Calu3 (cell line): ENCODE data around the gene COL21A1. TPM values are rescaled to one million over a fixed set of nuclear protein-coding genes. Genes with fewer than 3 reads are reported as not detected.

Experiments
- BruUV-seq: library from RNA; stranded (reverse); fragments of 400-500 nt; replicated peaks from 2 replicates; lab custom pipeline; 2021; lab: Mats Ljungman, UMichigan
- CTCF ChIA-PET: fragments of 300-600 bp; sonication (Branson Sonifier 250); formaldehyde crosslinking; loops from one replicate; lab custom pipeline; 2022; ENCODE audit warnings: antibody characterized with exemption; lab: Charles Lee
- DNase-seq: peaks from one replicate; pipeline ENCODE4 v3.0.0; 2022
- H3K27ac Mint-ChIP-seq: one replicate; pipeline ENCODE4 v1.8.0; 2022; ENCODE audit warnings: mixed read lengths; ENCODE audit not compliant: unreplicated experiment
- H3K27me3 Mint-ChIP-seq: one replicate; pipeline ENCODE4 v1.8.0; 2022; ENCODE audit warnings: mixed read lengths; ENCODE audit not compliant: unreplicated experiment
- H3K36me3 Mint-ChIP-seq: one replicate; pipeline ENCODE4 v1.8.0; 2022; ENCODE audit warnings: mild to moderate bottlenecking, moderate library complexity, mixed read lengths; ENCODE audit not compliant: insufficient read depth, unreplicated experiment
- H3K4me1 Mint-ChIP-seq: one replicate; pipeline ENCODE4 v1.8.0; 2022; ENCODE audit warnings: mild to moderate bottlenecking, low read depth, mixed read lengths; ENCODE audit not compliant: unreplicated experiment
- H3K4me3 Mint-ChIP-seq: one replicate; pipeline ENCODE4 v1.8.0; 2022; ENCODE audit warnings: mild to moderate bottlenecking, low read depth, moderate library complexity, mixed read lengths; ENCODE audit not compliant: unreplicated experiment
- H3K9me3 Mint-ChIP-seq: one replicate; pipeline ENCODE4 v1.8.0; 2022; ENCODE audit warnings: low read depth, mixed read lengths; ENCODE audit not compliant: unreplicated experiment
- intact Hi-C: fragments of 100-400 bp; cut with micrococcal nuclease; formaldehyde crosslinking; loops from one replicate; pipeline ENCODE4 v1.10.0; 2022; ENCODE audit not compliant: unreplicated experiment
- total RNA-seq: library from RNA; stranded (reverse); gene quantifications from 2 replicates; pipeline ENCODE4 v1.2.3, GENCODE V29; 2022
- TF ChIP-seq, protein P1 (sequence below): fragments of 200-600 bp; IDR thresholded peaks from one replicate; pipeline ENCODE4 v1.8.0; 2022; ENCODE audit warnings: antibody characterized with exemption; ENCODE audit not compliant: unreplicated experiment

The COL21A1 gene
- total RNA-seq, 1 experiment from 2014 or later, result 1.8 TPM

DNA sequence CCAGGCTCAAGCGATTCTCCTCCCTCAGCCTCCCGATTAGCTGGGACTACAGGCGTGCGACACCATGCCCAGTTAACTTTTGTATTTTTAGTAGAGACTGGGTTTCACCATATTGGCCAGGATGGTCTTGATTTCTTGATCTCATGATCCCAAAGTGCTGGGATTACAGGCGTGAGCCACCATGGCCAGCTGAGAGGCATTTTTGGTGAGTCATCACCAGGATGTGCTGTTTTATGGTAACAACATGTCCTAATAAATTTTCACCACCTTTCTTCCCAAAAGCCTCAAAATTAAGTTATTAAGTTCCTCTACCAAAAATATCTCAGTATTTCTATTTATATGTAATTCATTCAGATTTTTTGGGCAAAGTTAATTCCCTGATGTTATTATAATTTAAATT lies 53.5 kb downstream of the COL21A1 start:
- no peak overlapping the region for H3K27ac Mint-ChIP-seq
- no TSS peak for BruUV-seq
- no peak overlapping the region for H3K4me3 Mint-ChIP-seq
- no peak for DNase-seq
- no peaks in the 10 kb centered on the region for H3K27me3 Mint-ChIP-seq
- H3K4me1 Mint-ChIP-seq, result no peaks in the 10 kb centered on the region
- H3K9me3 Mint-ChIP-seq, result peaks cover 21% of the 10 kb centered on the region
- CTCF ChIA-PET, result no interaction called here
- intact Hi-C loops, result no loop called here
- TF ChIP-seq, protein P1, sequence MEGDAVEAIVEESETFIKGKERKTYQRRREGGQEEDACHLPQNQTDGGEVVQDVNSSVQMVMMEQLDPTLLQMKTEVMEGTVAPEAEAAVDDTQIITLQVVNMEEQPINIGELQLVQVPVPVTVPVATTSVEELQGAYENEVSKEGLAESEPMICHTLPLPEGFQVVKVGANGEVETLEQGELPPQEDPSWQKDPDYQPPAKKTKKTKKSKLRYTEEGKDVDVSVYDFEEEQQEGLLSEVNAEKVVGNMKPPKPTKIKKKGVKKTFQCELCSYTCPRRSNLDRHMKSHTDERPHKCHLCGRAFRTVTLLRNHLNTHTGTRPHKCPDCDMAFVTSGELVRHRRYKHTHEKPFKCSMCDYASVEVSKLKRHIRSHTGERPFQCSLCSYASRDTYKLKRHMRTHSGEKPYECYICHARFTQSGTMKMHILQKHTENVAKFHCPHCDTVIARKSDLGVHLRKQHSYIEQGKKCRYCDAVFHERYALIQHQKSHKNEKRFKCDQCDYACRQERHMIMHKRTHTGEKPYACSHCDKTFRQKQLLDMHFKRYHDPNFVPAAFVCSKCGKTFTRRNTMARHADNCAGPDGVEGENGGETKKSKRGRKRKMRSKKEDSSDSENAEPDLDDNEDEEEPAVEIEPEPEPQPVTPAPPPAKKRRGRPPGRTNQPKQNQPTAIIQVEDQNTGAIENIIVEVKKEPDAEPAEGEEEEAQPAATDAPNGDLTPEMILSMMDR, result no peak
- no peaks in the 10 kb centered on the region for H3K36me3 Mint-ChIP-seq

- CTCF ChIA-PET, result no interaction called here
- DNase-seq, result no peak
- BruUV-seq, result no TSS peak
- Mint-ChIP-seq H3K9me3 (peaks cover 7% of the 10 kb centered on the region), H3K27me3 (no peaks in the 10 kb centered on the region), H3K4me1 (no peaks in the 10 kb centered on the region), H3K36me3 (no peaks in the 10 kb centered on the region), H3K4me3 (no peak overlapping the region), H3K27ac (no peak overlapping the region)
- TF ChIP-seq, protein P1, result no peak
- intact Hi-C loops, result no loop called here
Observed at GRCh38 chr6:56188429-56188828, 59.0 kb downstream of the COL21A1 start.

DNA sequence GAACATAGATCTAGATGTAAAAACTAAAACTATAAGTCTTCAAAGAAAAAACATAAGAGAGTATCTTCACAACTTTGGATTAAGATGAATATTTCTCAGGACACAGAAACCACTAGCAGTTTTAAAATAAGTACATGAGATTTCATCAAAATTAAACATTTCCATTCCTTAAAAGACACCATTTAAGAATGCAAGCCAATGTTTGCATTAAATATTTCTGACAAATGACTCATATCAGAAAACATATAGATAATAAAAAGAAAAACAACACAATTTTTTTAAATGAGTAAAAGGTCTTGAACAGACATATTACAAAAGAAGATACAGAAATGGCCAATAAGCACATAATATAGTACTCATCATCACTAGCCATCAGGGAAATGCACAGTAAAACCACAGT lies 59.7 kb downstream of the COL21A1 start:
- no peak for DNase-seq
- CTCF ChIA-PET, result no interaction called here
- no peak overlapping the region for H3K27ac Mint-ChIP-seq
- peaks cover 7% of the 10 kb centered on the region for H3K9me3 Mint-ChIP-seq
- no peaks in the 10 kb centered on the region for H3K27me3 Mint-ChIP-seq
- H3K4me3 Mint-ChIP-seq, result no peak overlapping the region
- no peaks in the 10 kb centered on the region for H3K4me1 Mint-ChIP-seq
- BruUV-seq, result no TSS peak
- TF ChIP-seq, protein P1, result no peak
- no peaks in the 10 kb centered on the region for H3K36me3 Mint-ChIP-seq
- intact Hi-C loops, result no loop called here

GRCh38 chr6:56176741-56177140 lies 70.6 kb downstream of the COL21A1 start:
- DNase-seq, result no peak
- CTCF ChIA-PET, result no interaction called here
- TF ChIP-seq, protein P1, result no peak
- BruUV-seq, result no TSS peak
- Mint-ChIP-seq H3K4me3 (no peak overlapping the region), H3K27me3 (no peaks in the 10 kb centered on the region), H3K4me1 (no peaks in the 10 kb centered on the region), H3K36me3 (no peaks in the 10 kb centered on the region), H3K27ac (no peak overlapping the region), H3K9me3 (peaks cover 19% of the 10 kb centered on the region)
- intact Hi-C loops, result no loop called here
